BE2C (cell line): ENCODE measurements around the gene STK38L.

ENCODE experiments used
- DNase-seq: peaks from one replicate; pipeline ENCODE4 v3.0.0-alpha.2; 2020
- H3K27me3 ChIP-seq: fragments of 250-450 bp; sonication (Bioruptor Pico); 2 replicates; pipeline ENCODE4 v1.5.1; 2020; ENCODE audit warnings: mild to moderate bottlenecking
- H3K36me3 ChIP-seq: fragments of 250-450 bp; sonication (Bioruptor Pico); 2 replicates; pipeline ENCODE4 v1.5.1; 2020; ENCODE audit warnings: mild to moderate bottlenecking
- H3K4me1 ChIP-seq: fragments of 250-450 bp; sonication (Bioruptor Pico); 2 replicates; pipeline ENCODE4 v1.5.1; 2020
- H3K4me3 ChIP-seq: 2 replicates; pipeline ENCODE4 v1.5.1; 2011; ENCODE audit warnings: low read depth, low read length
- H3K9me3 ChIP-seq: fragments of 250-450 bp; sonication (Bioruptor Pico); 2 replicates; pipeline ENCODE4 v1.5.1; 2020
- CTCF ChIP-seq: IDR thresholded peaks from 2 replicates; pipeline ENCODE4 v1.5.1; 2012; ENCODE audit warnings: mild to moderate bottlenecking, low read depth, low read length

The STK38L gene

GRCh38 chr12:27300226-27300625 is 56.1 kb downstream of the STK38L start:
- Histone ChIP-seq H3K4me1 (peaks cover 4% of the 10 kb centered on the region), H3K36me3 (peaks cover 16% of the 10 kb centered on the region; the same call in 1 of the 2 replicates), H3K4me3 (no peak overlapping the region), H3K9me3 (no peaks in the 10 kb centered on the region), H3K27me3 (no peaks in the 10 kb centered on the region)
- TF ChIP-seq CTCF: no peak
- no peak for DNase-seq

- DNase-seq: no peak
- TF ChIP-seq CTCF: no peak
- peaks cover 9% of the 10 kb centered on the region; the same call in 1 of the 2 replicates for H3K36me3 ChIP-seq
These were observed 59.3 kb downstream of the STK38L start for GRCh38 chr12:27303139-27304111.

GRCh38 chr12:27304856-27305255 is 60.8 kb downstream of the STK38L start:
- Histone ChIP-seq H3K4me3 (no peak overlapping the region), H3K4me1 (peaks cover 5% of the 10 kb centered on the region), H3K36me3 (peaks cover 8% of the 10 kb centered on the region), H3K27me3 (no peaks in the 10 kb centered on the region), H3K9me3 (no peaks in the 10 kb centered on the region)
- DNase-seq: peak; percentile 22
- TF ChIP-seq CTCF: no peak

More at GRCh38 chr12:27303139-27304111, 59.3 kb downstream of the STK38L start:
- Histone ChIP-seq H3K9me3 (no peaks in the 10 kb centered on the region), H3K4me1 (peaks cover 5% of the 10 kb centered on the region), H3K27me3 (no peaks in the 10 kb centered on the region), H3K4me3 (no peak overlapping the region)

DNA sequence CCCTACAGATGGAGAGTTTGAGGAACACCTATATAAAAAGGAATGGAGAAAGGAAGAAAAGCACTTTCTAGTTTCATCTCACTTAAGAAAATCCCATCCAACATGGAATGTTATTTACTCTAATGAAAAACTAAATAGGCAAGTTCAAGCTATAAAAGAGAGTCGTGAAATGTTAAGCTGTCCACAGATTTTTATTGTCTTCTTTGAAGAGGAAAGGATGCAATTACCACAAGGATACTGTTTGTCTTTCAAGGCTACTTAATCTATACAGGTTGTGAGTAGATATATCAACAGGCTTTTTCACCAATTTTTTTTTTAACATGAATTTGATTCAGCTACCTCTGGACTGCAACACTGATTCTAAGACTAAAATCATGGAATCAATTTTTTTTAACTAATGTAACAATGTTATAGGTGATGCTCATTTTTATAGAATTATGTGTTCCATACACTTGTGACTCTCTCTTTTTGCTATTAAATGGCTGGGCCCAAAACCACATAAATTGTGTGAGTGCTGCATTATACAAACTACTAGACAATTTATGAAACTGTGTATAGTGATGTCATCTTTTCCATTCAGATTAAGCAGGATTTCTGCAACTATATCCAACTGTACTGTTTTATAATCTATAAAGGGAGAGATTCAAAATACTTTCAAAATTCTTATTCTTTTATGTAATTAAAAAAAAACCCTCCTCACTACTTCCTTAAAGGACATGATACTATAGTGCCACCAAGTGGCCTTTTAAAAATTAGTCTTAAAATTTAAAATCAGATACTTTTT is 61.8 kb downstream of the STK38L start:
- Histone ChIP-seq H3K9me3 (no peaks in the 10 kb centered on the region), H3K4me3 (no peak overlapping the region), H3K27me3 (no peaks in the 10 kb centered on the region), H3K36me3 (peaks cover 14% of the 10 kb centered on the region), H3K4me1 (peaks cover 5% of the 10 kb centered on the region)
- no peak for DNase-seq
- TF ChIP-seq CTCF: peak; percentile 41; the same call in 1 of the 2 replicates

- no peaks in the 10 kb centered on the region for H3K9me3 ChIP-seq
- TF ChIP-seq CTCF: no peak
- peaks cover 18% of the 10 kb centered on the region for H3K36me3 ChIP-seq
- peaks cover 5% of the 10 kb centered on the region for H3K4me1 ChIP-seq
- no peaks in the 10 kb centered on the region for H3K27me3 ChIP-seq
- no peak overlapping the region for H3K4me3 ChIP-seq
- DNase-seq: no peak
These were observed 65.4 kb downstream of the STK38L start for GRCh38 chr12:27309293-27309994.
